Measurements from ENCODE around the gene MAP1B.

The MAP1B gene

GRCh38 chr5:72141440-72142355 lies 34.4 kb downstream of the MAP1B start:
- no peak overlapping the region for H3K9ac ChIP-seq (ENCODE audit: low read depth in 1 of 2, low read length in 2 of 2)
- no peaks in the 10 kb centered on the region for H3K9me3 ChIP-seq (ENCODE audit: control insufficient read depth in 2 of 2, low read length in 2 of 2)
- no peaks in the 10 kb centered on the region for H3K4me1 ChIP-seq (ENCODE audit: control insufficient read depth in 2 of 2, insufficient read depth in 2 of 2, low read length in 2 of 2)
- peak overlapping the region; percentile 37 to 41 for H3K27ac ChIP-seq (ENCODE audit: low read depth in 2 of 2, low read length in 2 of 2)
- no peak overlapping the region for H3K4me3 ChIP-seq (ENCODE audit: low read length in 2 of 2)
- H3K27me3 ChIP-seq (ENCODE audit: control insufficient read depth in 2 of 2, insufficient read depth in 2 of 2, low read length in 2 of 2): no peaks in the 10 kb centered on the region
- H3K36me3 ChIP-seq (ENCODE audit: control insufficient read depth in 2 of 2, insufficient read depth in 2 of 2, low read length in 2 of 2): no peaks in the 10 kb centered on the region

- H3K27ac ChIP-seq (ENCODE audit: low read depth in 2 of 2, low read length in 2 of 2): no peak overlapping the region
- H3K4me3 ChIP-seq (ENCODE audit: low read length in 2 of 2): no peak overlapping the region
Observed at GRCh38 chr5:72144762-72145161, 37.5 kb downstream of the MAP1B start.

DNA sequence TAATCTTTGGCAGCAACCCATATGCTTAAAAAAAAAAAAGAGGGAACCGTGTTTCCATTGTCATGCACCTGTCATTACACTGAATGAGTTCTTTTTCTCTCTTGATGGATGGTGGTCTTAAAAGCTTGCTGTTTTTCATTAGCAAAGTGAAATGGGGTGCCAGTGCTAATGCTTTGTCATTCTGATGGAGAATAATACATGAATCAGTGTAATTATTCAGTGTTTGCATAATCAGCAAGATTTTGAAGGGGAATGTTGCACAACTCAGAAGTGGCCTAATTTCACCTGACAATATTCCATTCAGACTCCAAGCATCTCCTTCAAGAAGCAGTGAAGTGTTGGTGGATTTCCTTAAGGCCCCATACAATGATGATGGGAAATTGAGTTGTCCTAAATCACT lies 38.1 kb downstream of the MAP1B start:
- Histone ChIP-seq H3K27me3 (ENCODE audit: control insufficient read depth in 2 of 2, insufficient read depth in 2 of 2, low read length in 2 of 2) (no peaks in the 10 kb centered on the region), H3K9ac (ENCODE audit: low read depth in 1 of 2, low read length in 2 of 2) (no peak overlapping the region), H3K4me1 (ENCODE audit: control insufficient read depth in 2 of 2, insufficient read depth in 2 of 2, low read length in 2 of 2) (no peaks in the 10 kb centered on the region), H3K4me3 (ENCODE audit: low read length in 2 of 2) (no peak overlapping the region), H3K9me3 (ENCODE audit: control insufficient read depth in 2 of 2, low read length in 2 of 2) (no peaks in the 10 kb centered on the region), H3K27ac (ENCODE audit: low read depth in 2 of 2, low read length in 2 of 2) (no peak overlapping the region), H3K36me3 (ENCODE audit: control insufficient read depth in 2 of 2, insufficient read depth in 2 of 2, low read length in 2 of 2) (no peaks in the 10 kb centered on the region)

More at GRCh38 chr5:72144762-72145161, 37.5 kb downstream of the MAP1B start:
- Histone ChIP-seq H3K27me3 (ENCODE audit: control insufficient read depth in 2 of 2, insufficient read depth in 2 of 2, low read length in 2 of 2) (no peaks in the 10 kb centered on the region), H3K9ac (ENCODE audit: low read depth in 1 of 2, low read length in 2 of 2) (no peak overlapping the region), H3K4me1 (ENCODE audit: control insufficient read depth in 2 of 2, insufficient read depth in 2 of 2, low read length in 2 of 2) (no peaks in the 10 kb centered on the region), H3K9me3 (ENCODE audit: control insufficient read depth in 2 of 2, low read length in 2 of 2) (no peaks in the 10 kb centered on the region), H3K36me3 (ENCODE audit: control insufficient read depth in 2 of 2, insufficient read depth in 2 of 2, low read length in 2 of 2) (no peaks in the 10 kb centered on the region)

DNA sequence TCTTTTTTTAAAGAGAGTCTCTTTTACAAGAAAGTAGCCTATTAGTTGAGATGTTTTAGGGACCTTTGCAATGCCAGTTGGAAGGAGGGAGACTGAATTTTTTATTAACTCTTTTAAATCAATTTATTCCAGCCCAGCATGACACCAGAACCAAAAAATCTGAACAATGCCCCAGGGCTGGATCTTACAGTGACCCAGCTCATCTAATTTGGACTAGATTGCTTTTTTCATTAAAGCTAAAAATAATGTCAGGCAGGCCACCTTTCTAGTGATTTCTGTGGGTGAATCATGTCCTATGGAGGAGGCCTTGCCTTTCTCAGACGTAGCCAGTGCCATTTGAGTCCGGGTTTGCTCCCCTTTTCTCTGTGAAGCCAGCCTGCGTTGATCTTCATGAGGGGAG lies 38.8 kb downstream of the MAP1B start:
- no peaks in the 10 kb centered on the region for H3K9me3 ChIP-seq (ENCODE audit: control insufficient read depth in 2 of 2, low read length in 2 of 2)
- no peak overlapping the region for H3K4me3 ChIP-seq (ENCODE audit: low read length in 2 of 2)
- no peaks in the 10 kb centered on the region for H3K4me1 ChIP-seq (ENCODE audit: control insufficient read depth in 2 of 2, insufficient read depth in 2 of 2, low read length in 2 of 2)
- H3K36me3 ChIP-seq (ENCODE audit: control insufficient read depth in 2 of 2, insufficient read depth in 2 of 2, low read length in 2 of 2): no peaks in the 10 kb centered on the region
- no peak overlapping the region for H3K27ac ChIP-seq (ENCODE audit: low read depth in 2 of 2, low read length in 2 of 2)
- no peaks in the 10 kb centered on the region for H3K27me3 ChIP-seq (ENCODE audit: control insufficient read depth in 2 of 2, insufficient read depth in 2 of 2, low read length in 2 of 2)
- no peak overlapping the region for H3K9ac ChIP-seq (ENCODE audit: low read depth in 1 of 2, low read length in 2 of 2)

- Histone ChIP-seq H3K9me3 (ENCODE audit: control insufficient read depth in 2 of 2, low read length in 2 of 2) (no peaks in the 10 kb centered on the region), H3K4me3 (ENCODE audit: low read length in 2 of 2) (no peak overlapping the region), H3K9ac (ENCODE audit: low read depth in 1 of 2, low read length in 2 of 2) (no peak overlapping the region), H3K27me3 (ENCODE audit: control insufficient read depth in 2 of 2, insufficient read depth in 2 of 2, low read length in 2 of 2) (no peaks in the 10 kb centered on the region), H3K36me3 (ENCODE audit: control insufficient read depth in 2 of 2, insufficient read depth in 2 of 2, low read length in 2 of 2) (no peaks in the 10 kb centered on the region), H3K27ac (ENCODE audit: low read depth in 2 of 2, low read length in 2 of 2) (no peak overlapping the region), H3K4me1 (ENCODE audit: control insufficient read depth in 2 of 2, insufficient read depth in 2 of 2, low read length in 2 of 2) (no peaks in the 10 kb centered on the region)
Observed at GRCh38 chr5:72147569-72147968, 40.3 kb downstream of the MAP1B start.

- Histone ChIP-seq H3K4me3 (ENCODE audit: low read length in 2 of 2) (no peak overlapping the region), H3K9ac (ENCODE audit: low read depth in 1 of 2, low read length in 2 of 2) (no peak overlapping the region), H3K27me3 (ENCODE audit: control insufficient read depth in 2 of 2, insufficient read depth in 2 of 2, low read length in 2 of 2) (no peaks in the 10 kb centered on the region), H3K4me1 (ENCODE audit: control insufficient read depth in 2 of 2, insufficient read depth in 2 of 2, low read length in 2 of 2) (no peaks in the 10 kb centered on the region), H3K27ac (ENCODE audit: low read depth in 2 of 2, low read length in 2 of 2) (no peak overlapping the region), H3K36me3 (ENCODE audit: control insufficient read depth in 2 of 2, insufficient read depth in 2 of 2, low read length in 2 of 2) (no peaks in the 10 kb centered on the region), H3K9me3 (ENCODE audit: control insufficient read depth in 2 of 2, low read length in 2 of 2) (no peaks in the 10 kb centered on the region)
Observed at GRCh38 chr5:72149742-72150141, 42.5 kb downstream of the MAP1B start.

DNA sequence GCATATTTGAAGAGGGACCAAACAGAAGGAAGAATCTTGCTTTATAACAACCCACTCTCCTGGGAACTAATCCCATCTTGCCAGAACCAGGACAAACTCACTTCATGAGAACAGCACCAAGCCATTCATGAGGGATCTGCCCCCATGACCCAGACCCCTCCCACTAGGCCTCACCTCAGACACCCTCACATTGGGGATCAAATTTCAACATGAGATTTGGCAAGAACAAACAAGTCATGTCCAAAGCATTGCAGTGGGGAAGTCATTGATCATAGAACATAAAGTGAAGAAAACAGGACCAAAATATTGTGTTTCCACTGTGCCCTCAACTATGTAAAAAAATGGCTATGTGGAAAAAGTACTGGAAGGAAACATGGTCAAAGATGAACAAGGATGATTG lies 43.9 kb downstream of the MAP1B start:
- no peaks in the 10 kb centered on the region for H3K4me1 ChIP-seq (ENCODE audit: control insufficient read depth in 2 of 2, insufficient read depth in 2 of 2, low read length in 2 of 2)
- H3K36me3 ChIP-seq (ENCODE audit: control insufficient read depth in 2 of 2, insufficient read depth in 2 of 2, low read length in 2 of 2): no peaks in the 10 kb centered on the region
- no peak overlapping the region for H3K27ac ChIP-seq (ENCODE audit: low read depth in 2 of 2, low read length in 2 of 2)
- no peak overlapping the region for H3K4me3 ChIP-seq (ENCODE audit: low read length in 2 of 2)
- no peak overlapping the region for H3K9ac ChIP-seq (ENCODE audit: low read depth in 1 of 2, low read length in 2 of 2)
- H3K9me3 ChIP-seq (ENCODE audit: control insufficient read depth in 2 of 2, low read length in 2 of 2): no peaks in the 10 kb centered on the region
- no peaks in the 10 kb centered on the region for H3K27me3 ChIP-seq (ENCODE audit: control insufficient read depth in 2 of 2, insufficient read depth in 2 of 2, low read length in 2 of 2)

GRCh38 chr5:72151646-72152045 lies 44.4 kb downstream of the MAP1B start:
- Histone ChIP-seq H3K9ac (ENCODE audit: low read depth in 1 of 2, low read length in 2 of 2) (no peak overlapping the region), H3K27ac (ENCODE audit: low read depth in 2 of 2, low read length in 2 of 2) (peak overlapping the region in 1 of 2 donors; percentile 27), H3K27me3 (ENCODE audit: control insufficient read depth in 2 of 2, insufficient read depth in 2 of 2, low read length in 2 of 2) (no peaks in the 10 kb centered on the region), H3K4me3 (ENCODE audit: low read length in 2 of 2) (no peak overlapping the region), H3K36me3 (ENCODE audit: control insufficient read depth in 2 of 2, insufficient read depth in 2 of 2, low read length in 2 of 2) (no peaks in the 10 kb centered on the region), H3K4me1 (ENCODE audit: control insufficient read depth in 2 of 2, insufficient read depth in 2 of 2, low read length in 2 of 2) (no peaks in the 10 kb centered on the region), H3K9me3 (ENCODE audit: control insufficient read depth in 2 of 2, low read length in 2 of 2) (no peaks in the 10 kb centered on the region)

- H3K4me3 ChIP-seq (ENCODE audit: low read length in 2 of 2): no peak overlapping the region
- no peaks in the 10 kb centered on the region for H3K36me3 ChIP-seq (ENCODE audit: control insufficient read depth in 2 of 2, insufficient read depth in 2 of 2, low read length in 2 of 2)
- no peaks in the 10 kb centered on the region for H3K27me3 ChIP-seq (ENCODE audit: control insufficient read depth in 2 of 2, insufficient read depth in 2 of 2, low read length in 2 of 2)
- no peaks in the 10 kb centered on the region for H3K9me3 ChIP-seq (ENCODE audit: control insufficient read depth in 2 of 2, low read length in 2 of 2)
- H3K27ac ChIP-seq (ENCODE audit: low read depth in 2 of 2, low read length in 2 of 2): no peak overlapping the region
- no peak overlapping the region for H3K9ac ChIP-seq (ENCODE audit: low read depth in 1 of 2, low read length in 2 of 2)
- H3K4me1 ChIP-seq (ENCODE audit: control insufficient read depth in 2 of 2, insufficient read depth in 2 of 2, low read length in 2 of 2): no peaks in the 10 kb centered on the region
Observed at GRCh38 chr5:72152545-72152944, 45.3 kb downstream of the MAP1B start.

- Histone ChIP-seq H3K27me3 (ENCODE audit: control insufficient read depth in 2 of 2, insufficient read depth in 2 of 2, low read length in 2 of 2) (no peaks in the 10 kb centered on the region), H3K27ac (ENCODE audit: low read depth in 2 of 2, low read length in 2 of 2) (no peak overlapping the region), H3K4me3 (ENCODE audit: low read length in 2 of 2) (no peak overlapping the region), H3K36me3 (ENCODE audit: control insufficient read depth in 2 of 2, insufficient read depth in 2 of 2, low read length in 2 of 2) (no peaks in the 10 kb centered on the region), H3K9ac (ENCODE audit: low read depth in 1 of 2, low read length in 2 of 2) (no peak overlapping the region), H3K4me1 (ENCODE audit: control insufficient read depth in 2 of 2, insufficient read depth in 2 of 2, low read length in 2 of 2) (no peaks in the 10 kb centered on the region), H3K9me3 (ENCODE audit: control insufficient read depth in 2 of 2, low read length in 2 of 2) (no peaks in the 10 kb centered on the region)
Observed at GRCh38 chr5:72153551-72153950, 46.3 kb downstream of the MAP1B start.

Data from mucosa of rectum (tissue), 2 donors.